Muscle layer of duodenum (tissue), 2 donors: ENCODE measurements around the gene TACR1.
"Not testable (repeated sequence)": the region's sequence is repeated elsewhere in the genome, so short reads cannot be mapped to it uniquely, and the experiment has no call there.

Experiments
- H3K27ac ChIP-seq: one replicate; pipeline ENCODE4 v1.7.0; 2013; ENCODE audit warnings: mild to moderate bottlenecking, low read length
- H3K27me3 ChIP-seq: one replicate; pipeline ENCODE4 v1.7.0; 2013; ENCODE audit warnings: low read depth, mild to moderate bottlenecking, control low read depth, low read length
- H3K36me3 ChIP-seq, 2 donors: one replicate each; pipeline ENCODE4 v1.7.0; 2013; ENCODE audit warnings: low read length in 2 of 2, control low read depth in 1 of 2, mild to moderate bottlenecking in 1 of 2; ENCODE audit not compliant: insufficient read depth in 2 of 2, control insufficient read depth in 1 of 2
- H3K4me1 ChIP-seq, 2 donors: one replicate each; pipeline ENCODE4 v1.7.0; 2013; ENCODE audit warnings: low read length in 2 of 2, mild to moderate bottlenecking in 2 of 2, control low read depth in 1 of 2, moderate library complexity in 1 of 2; ENCODE audit not compliant: insufficient read depth in 2 of 2, control insufficient read depth in 1 of 2
- H3K4me3 ChIP-seq, 2 donors: one replicate each; pipeline ENCODE4 v1.7.0; 2013; ENCODE audit warnings: low read length in 2 of 2, low read depth in 1 of 2, mild to moderate bottlenecking in 1 of 2
- H3K9me3 ChIP-seq, 2 donors: one replicate each; pipeline ENCODE4 v1.7.0; 2013; ENCODE audit warnings: low read length in 2 of 2, control low read depth in 1 of 2, mild to moderate bottlenecking in 1 of 2; ENCODE audit not compliant: control insufficient read depth in 1 of 2
- donor health status: healthy.

The TACR1 gene

GRCh38 chr2:75222527-75222926 is 23.2 kb upstream of the TACR1 start:
- H3K36me3 ChIP-seq = no peaks in the 10 kb centered on the region
- H3K27ac ChIP-seq = no peak overlapping the region
- no peaks in the 10 kb centered on the region for H3K4me1 ChIP-seq

GRCh38 chr2:75221862-75222261 is 22.5 kb upstream of the TACR1 start:
- Histone ChIP-seq H3K9me3 (no peaks in the 10 kb centered on the region), H3K36me3 (no peaks in the 10 kb centered on the region)

More at GRCh38 chr2:75222527-75222926, 23.2 kb upstream of the TACR1 start:
- Histone ChIP-seq H3K4me3 (no peak overlapping the region), H3K9me3 (no peaks in the 10 kb centered on the region), H3K27me3 (no peaks in the 10 kb centered on the region)

GRCh38 chr2:75219213-75219612 is 19.9 kb upstream of the TACR1 start:
- not testable (repeated sequence) for H3K27ac ChIP-seq, H3K4me3 ChIP-seq, H3K36me3 ChIP-seq, H3K4me1 ChIP-seq, H3K27me3 ChIP-seq, H3K9me3 ChIP-seq

More at GRCh38 chr2:75221862-75222261, 22.5 kb upstream of the TACR1 start:
- H3K4me1 ChIP-seq = no peaks in the 10 kb centered on the region
- H3K27ac ChIP-seq = no peak overlapping the region
- H3K27me3 ChIP-seq = no peaks in the 10 kb centered on the region
- no peak overlapping the region for H3K4me3 ChIP-seq

GRCh38 chr2:75211266-75211770 is 12.0 kb upstream of the TACR1 start:
- H3K36me3 ChIP-seq = no peaks in the 10 kb centered on the region
- no peak overlapping the region for H3K4me3 ChIP-seq
- H3K27ac ChIP-seq = no peak overlapping the region
- no peaks in the 10 kb centered on the region for H3K27me3 ChIP-seq
- H3K4me1 ChIP-seq = no peaks in the 10 kb centered on the region
- H3K9me3 ChIP-seq = no peaks in the 10 kb centered on the region

GRCh38 chr2:75210409-75210808 is 11.1 kb upstream of the TACR1 start:
- H3K4me3 ChIP-seq = no peak overlapping the region
- H3K4me1 ChIP-seq = no peaks in the 10 kb centered on the region
- no peaks in the 10 kb centered on the region for H3K36me3 ChIP-seq
- no peaks in the 10 kb centered on the region for H3K27me3 ChIP-seq
- no peak overlapping the region for H3K27ac ChIP-seq
- no peaks in the 10 kb centered on the region for H3K9me3 ChIP-seq

GRCh38 chr2:75208738-75209137 is 9.4 kb upstream of the TACR1 start:
- Histone ChIP-seq H3K4me1 (no peaks in the 10 kb centered on the region), H3K27me3 (no peaks in the 10 kb centered on the region), H3K9me3 (no peaks in the 10 kb centered on the region), H3K27ac (no peak overlapping the region), H3K36me3 (no peaks in the 10 kb centered on the region), H3K4me3 (no peak overlapping the region)

- Histone ChIP-seq H3K4me3 (no peak overlapping the region), H3K4me1 (peaks cover 0 to 11% of the 10 kb centered on the region in 2 donors), H3K27ac (no peak overlapping the region), H3K9me3 (no peaks in the 10 kb centered on the region), H3K36me3 (no peaks in the 10 kb centered on the region), H3K27me3 (peaks cover 7% of the 10 kb centered on the region)
Observed at GRCh38 chr2:75204833-75205232, 5.5 kb upstream of the TACR1 start.

- H3K4me1 ChIP-seq = peaks cover 0 to 21% of the 10 kb centered on the region in 2 donors
- H3K9me3 ChIP-seq = no peaks in the 10 kb centered on the region
- no peaks in the 10 kb centered on the region for H3K36me3 ChIP-seq
- no peak overlapping the region for H3K4me3 ChIP-seq
- H3K27ac ChIP-seq = no peak overlapping the region
- peaks cover 23% of the 10 kb centered on the region for H3K27me3 ChIP-seq
Observed at GRCh38 chr2:75202359-75202758, 3.0 kb upstream of the TACR1 start.

- H3K27ac ChIP-seq = no peak overlapping the region
- peak overlapping the region; percentile 51 to 71 for H3K4me3 ChIP-seq
- H3K36me3 ChIP-seq = no peaks in the 10 kb centered on the region
- peaks cover 0 to 21% of the 10 kb centered on the region in 2 donors for H3K4me1 ChIP-seq
- H3K9me3 ChIP-seq = no peaks in the 10 kb centered on the region
- peaks cover 23% of the 10 kb centered on the region for H3K27me3 ChIP-seq
Observed at GRCh38 chr2:75200140-75201096, 1.1 kb upstream of the TACR1 start.

GRCh38 chr2:75195076-75195691 is 4.1 kb downstream of the TACR1 start:
- H3K9me3 ChIP-seq = no peaks in the 10 kb centered on the region
- H3K36me3 ChIP-seq = no peaks in the 10 kb centered on the region
- H3K4me3 ChIP-seq = no peak overlapping the region
- peaks cover 19% of the 10 kb centered on the region for H3K27me3 ChIP-seq
- H3K4me1 ChIP-seq = peaks cover 0 to 14% of the 10 kb centered on the region in 2 donors
- no peak overlapping the region for H3K27ac ChIP-seq

GRCh38 chr2:75194184-75194868 is 5.0 kb downstream of the TACR1 start:
- H3K27ac ChIP-seq = no peak overlapping the region

More at GRCh38 chr2:75194184-75194868, 5.0 kb downstream of the TACR1 start:
- Histone ChIP-seq H3K4me3 (no peak overlapping the region), H3K9me3 (no peaks in the 10 kb centered on the region), H3K27me3 (peaks cover 10% of the 10 kb centered on the region), H3K36me3 (no peaks in the 10 kb centered on the region), H3K4me1 (peaks cover 0 to 5% of the 10 kb centered on the region in 2 donors)
